ENCODE results near the gene REXO1. TPM values are rescaled to one million over a fixed set of nuclear protein-coding genes. Genes with fewer than 3 reads are reported as not detected.
A peak's percentile ranks its signal among the peaks of the same experiment; 100 is the strongest.
"Not testable (repeated sequence)": the region's sequence is repeated elsewhere in the genome, so short reads cannot be mapped to it uniquely, and the experiment has no call there.

The REXO1 gene
- total RNA-seq, 1 experiment from 2014 or later, result 52.1 TPM

- POLR2A ChIA-PET, result no interaction called here
- no peak for TF ChIP-seq TCF7L2 (IDR thresholded peaks at IDR 0.05; ENCODE audit: low read depth, low read length)
- TF ChIP-seq, protein P1, sequence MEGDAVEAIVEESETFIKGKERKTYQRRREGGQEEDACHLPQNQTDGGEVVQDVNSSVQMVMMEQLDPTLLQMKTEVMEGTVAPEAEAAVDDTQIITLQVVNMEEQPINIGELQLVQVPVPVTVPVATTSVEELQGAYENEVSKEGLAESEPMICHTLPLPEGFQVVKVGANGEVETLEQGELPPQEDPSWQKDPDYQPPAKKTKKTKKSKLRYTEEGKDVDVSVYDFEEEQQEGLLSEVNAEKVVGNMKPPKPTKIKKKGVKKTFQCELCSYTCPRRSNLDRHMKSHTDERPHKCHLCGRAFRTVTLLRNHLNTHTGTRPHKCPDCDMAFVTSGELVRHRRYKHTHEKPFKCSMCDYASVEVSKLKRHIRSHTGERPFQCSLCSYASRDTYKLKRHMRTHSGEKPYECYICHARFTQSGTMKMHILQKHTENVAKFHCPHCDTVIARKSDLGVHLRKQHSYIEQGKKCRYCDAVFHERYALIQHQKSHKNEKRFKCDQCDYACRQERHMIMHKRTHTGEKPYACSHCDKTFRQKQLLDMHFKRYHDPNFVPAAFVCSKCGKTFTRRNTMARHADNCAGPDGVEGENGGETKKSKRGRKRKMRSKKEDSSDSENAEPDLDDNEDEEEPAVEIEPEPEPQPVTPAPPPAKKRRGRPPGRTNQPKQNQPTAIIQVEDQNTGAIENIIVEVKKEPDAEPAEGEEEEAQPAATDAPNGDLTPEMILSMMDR (IDR thresholded peaks at IDR 0.05), result no peak
- no peak for TF ChIP-seq SIN3A (IDR thresholded peaks at IDR 0.05; ENCODE audit: borderline replicate concordance, insufficient read depth, low read depth, low read length)
- TF ChIP-seq, protein P2, sequence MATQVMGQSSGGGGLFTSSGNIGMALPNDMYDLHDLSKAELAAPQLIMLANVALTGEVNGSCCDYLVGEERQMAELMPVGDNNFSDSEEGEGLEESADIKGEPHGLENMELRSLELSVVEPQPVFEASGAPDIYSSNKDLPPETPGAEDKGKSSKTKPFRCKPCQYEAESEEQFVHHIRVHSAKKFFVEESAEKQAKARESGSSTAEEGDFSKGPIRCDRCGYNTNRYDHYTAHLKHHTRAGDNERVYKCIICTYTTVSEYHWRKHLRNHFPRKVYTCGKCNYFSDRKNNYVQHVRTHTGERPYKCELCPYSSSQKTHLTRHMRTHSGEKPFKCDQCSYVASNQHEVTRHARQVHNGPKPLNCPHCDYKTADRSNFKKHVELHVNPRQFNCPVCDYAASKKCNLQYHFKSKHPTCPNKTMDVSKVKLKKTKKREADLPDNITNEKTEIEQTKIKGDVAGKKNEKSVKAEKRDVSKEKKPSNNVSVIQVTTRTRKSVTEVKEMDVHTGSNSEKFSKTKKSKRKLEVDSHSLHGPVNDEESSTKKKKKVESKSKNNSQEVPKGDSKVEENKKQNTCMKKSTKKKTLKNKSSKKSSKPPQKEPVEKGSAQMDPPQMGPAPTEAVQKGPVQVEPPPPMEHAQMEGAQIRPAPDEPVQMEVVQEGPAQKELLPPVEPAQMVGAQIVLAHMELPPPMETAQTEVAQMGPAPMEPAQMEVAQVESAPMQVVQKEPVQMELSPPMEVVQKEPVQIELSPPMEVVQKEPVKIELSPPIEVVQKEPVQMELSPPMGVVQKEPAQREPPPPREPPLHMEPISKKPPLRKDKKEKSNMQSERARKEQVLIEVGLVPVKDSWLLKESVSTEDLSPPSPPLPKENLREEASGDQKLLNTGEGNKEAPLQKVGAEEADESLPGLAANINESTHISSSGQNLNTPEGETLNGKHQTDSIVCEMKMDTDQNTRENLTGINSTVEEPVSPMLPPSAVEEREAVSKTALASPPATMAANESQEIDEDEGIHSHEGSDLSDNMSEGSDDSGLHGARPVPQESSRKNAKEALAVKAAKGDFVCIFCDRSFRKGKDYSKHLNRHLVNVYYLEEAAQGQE (IDR thresholded peaks at IDR 0.05; ENCODE audit: insufficient read depth in 1 of 2, low read depth in 2 of 2, low read length in 1 of 2), result no peak
- no peak for TF ChIP-seq POLR2AphosphoS5 (IDR thresholded peaks at IDR 0.05; ENCODE audit: low read depth, low read length)
- H3K9me3 ChIP-seq (ENCODE audit: control insufficient read depth, insufficient read depth, low read depth, low read length), result no peaks in the 10 kb centered on the region
- no peak for ATAC-seq
- peaks cover 22% of the 10 kb centered on the region for H3K4me1 ChIP-seq (ENCODE audit: control insufficient read depth, insufficient read depth, low read length)
- H3K36me3 ChIP-seq (ENCODE audit: control insufficient read depth, insufficient read depth, low read length), result peaks cover 4% of the 10 kb centered on the region; the same call in 1 of the 2 replicates
- intact Hi-C loops (cut with micrococcal nuclease; ENCODE audit: unreplicated experiment) (no loop called here), in situ Hi-C loops (cut with HindIII; ENCODE audit: low pct_unique_long_range_greater_than_20kb, low sequenced_read_pairs) (no loop called here)
- CTCF ChIA-PET, result interaction anchor here (0.6 kb wide), 1 partner anchor 122 kb away, joined by 3 read pairs; no protein-coding TSS in a partner anchor
- H3K27me3 ChIP-seq (ENCODE audit: control insufficient read depth, insufficient read depth, low read length), result no peaks in the 10 kb centered on the region
- peak overlapping the region in 1 of 2 experiments; percentile 76; a peak in 2 of 4 replicates for H3K4me3 ChIP-seq (ENCODE audit: low read depth in 2 of 2, low read length in 2 of 2)
- no peak for DNase-seq (ENCODE audit: low read depth, low spot score)
- peak overlapping the region; percentile 39; the same call in 1 of the 2 replicates for H3K27ac ChIP-seq (ENCODE audit: low read length)
- BruUV-seq (replicated peaks), result no TSS peak
Measured at GRCh38 chr19:1882786-1883692, 34.8 kb upstream of the REXO1 start.

DNA sequence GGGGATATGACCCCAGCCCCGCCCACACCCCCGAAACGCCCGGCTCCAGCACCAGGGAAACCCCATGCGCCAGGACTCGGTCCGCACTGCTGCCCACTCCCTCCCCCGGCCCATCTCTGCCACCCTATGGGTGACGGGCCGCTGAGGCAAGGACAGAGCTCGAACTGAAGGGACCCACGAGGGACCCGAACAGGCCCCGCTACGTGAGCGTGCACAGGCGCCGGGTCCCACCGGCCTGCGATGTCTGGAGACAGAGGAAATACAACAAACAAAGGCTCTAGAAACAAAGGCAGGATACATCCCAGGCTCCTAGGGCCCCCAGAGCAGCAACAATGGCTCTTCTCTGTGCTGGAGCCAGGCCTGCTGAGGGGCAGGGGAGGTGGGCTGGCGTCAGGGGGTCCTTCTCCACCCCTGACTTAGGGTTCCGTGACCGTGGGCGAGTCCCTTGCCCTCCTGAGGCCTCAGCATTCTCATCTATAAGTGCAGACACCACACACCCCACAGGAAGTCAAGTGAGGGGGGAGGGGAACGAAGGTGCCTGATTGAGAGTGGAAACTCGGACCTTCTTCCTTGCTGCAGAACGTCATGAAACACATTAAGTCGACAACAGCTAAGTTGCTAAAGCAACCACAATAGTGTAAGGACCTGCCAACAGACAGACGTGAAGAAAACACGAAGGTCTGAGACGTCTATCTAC lies 34.0 kb upstream of the REXO1 start:
- in situ Hi-C loops (cut with HindIII; ENCODE audit: low pct_unique_long_range_greater_than_20kb, low sequenced_read_pairs) (no loop called here), intact Hi-C loops (cut with micrococcal nuclease; ENCODE audit: unreplicated experiment) (no loop called here)
- CTCF ChIA-PET, result no interaction called here
- H3K9me3 ChIP-seq (ENCODE audit: control insufficient read depth, insufficient read depth, low read depth, low read length), result no peaks in the 10 kb centered on the region
- BruUV-seq (replicated peaks), result no TSS peak
- TF ChIP-seq, protein P1 (IDR thresholded peaks at IDR 0.05), result no peak
- TF ChIP-seq POLR2AphosphoS5 (IDR thresholded peaks at IDR 0.05; ENCODE audit: low read depth, low read length) (no peak), SIN3A (IDR thresholded peaks at IDR 0.05; ENCODE audit: borderline replicate concordance, insufficient read depth, low read depth, low read length) (no peak), TCF7L2 (IDR thresholded peaks at IDR 0.05; ENCODE audit: low read depth, low read length) (no peak)
- TF ChIP-seq, protein P2 (IDR thresholded peaks at IDR 0.05; ENCODE audit: insufficient read depth in 1 of 2, low read depth in 2 of 2, low read length in 1 of 2), result no peak
- no peak overlapping the region for H3K4me3 ChIP-seq (ENCODE audit: low read depth in 2 of 2, low read length in 2 of 2)
- no peaks in the 10 kb centered on the region for H3K27me3 ChIP-seq (ENCODE audit: control insufficient read depth, insufficient read depth, low read length)
- peaks cover 4% of the 10 kb centered on the region; the same call in 1 of the 2 replicates for H3K36me3 ChIP-seq (ENCODE audit: control insufficient read depth, insufficient read depth, low read length)
- DNase-seq (ENCODE audit: low read depth, low spot score) (no peak), ATAC-seq (no peak)
- 0 out of 2 replicates have a peak overlapping the region, but pooled peaks have one; percentile 39 for H3K27ac ChIP-seq (ENCODE audit: low read length)
- POLR2A ChIA-PET, result no interaction called here
- peaks cover 22% of the 10 kb centered on the region for H3K4me1 ChIP-seq (ENCODE audit: control insufficient read depth, insufficient read depth, low read length)

DNA sequence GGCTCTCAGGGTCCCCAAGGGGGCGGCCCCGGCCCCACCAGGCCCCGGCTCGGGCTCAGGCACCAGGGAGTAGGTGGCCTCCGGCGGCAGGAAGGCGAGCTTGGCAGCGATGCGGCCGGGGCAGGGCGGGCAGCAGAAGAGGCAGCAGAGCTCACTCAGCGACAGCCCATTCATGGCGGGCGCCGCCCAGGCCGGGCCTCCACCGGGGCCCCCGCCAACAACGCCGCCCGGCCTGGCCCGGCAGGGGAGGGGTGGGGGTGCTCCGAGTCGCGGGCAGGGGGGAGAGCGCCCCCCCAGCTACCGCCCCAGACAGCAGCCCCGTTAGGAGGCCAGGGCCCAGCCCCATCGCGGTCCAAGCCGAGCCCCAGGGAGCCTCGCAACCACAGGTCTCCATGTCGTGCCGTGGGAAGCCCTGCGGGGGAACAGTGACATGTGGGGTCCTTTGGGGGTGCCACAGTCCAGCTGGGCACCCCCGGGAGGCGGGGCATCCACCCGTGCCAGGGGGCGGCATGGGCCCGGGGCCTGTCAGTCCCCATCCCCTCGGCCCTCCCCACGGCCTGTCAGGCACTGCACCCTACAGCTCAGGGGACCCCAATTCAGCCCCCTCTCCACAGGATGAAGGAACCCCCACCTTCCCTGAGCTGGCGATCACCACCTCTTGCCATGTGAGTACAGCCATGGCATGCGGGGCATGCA lies 33.3 kb upstream of the REXO1 start:
- not testable (repeated sequence) for ATAC-seq

More for the DNA sequence above, 33.3 kb upstream of the REXO1 start:
- H3K27ac ChIP-seq (ENCODE audit: low read length); H3K9me3 ChIP-seq (ENCODE audit: control insufficient read depth, insufficient read depth, low read depth, low read length); CTCF ChIA-PET; in situ Hi-C loops (cut with HindIII; ENCODE audit: low pct_unique_long_range_greater_than_20kb, low sequenced_read_pairs); H3K27me3 ChIP-seq (ENCODE audit: control insufficient read depth, insufficient read depth, low read length); POLR2A ChIA-PET; BruUV-seq (replicated peaks); H3K36me3 ChIP-seq (ENCODE audit: control insufficient read depth, insufficient read depth, low read length); H3K4me3 ChIP-seq (ENCODE audit: low read depth in 2 of 2, low read length in 2 of 2); intact Hi-C loops (cut with micrococcal nuclease; ENCODE audit: unreplicated experiment); DNase-seq (ENCODE audit: low read depth, low spot score): not testable (repeated sequence)
- H3K4me1 ChIP-seq (ENCODE audit: control insufficient read depth, insufficient read depth, low read length), result peaks cover 22% of the 10 kb centered on the region

Data from Panc1 (cell line).